ENCODE measurements around the gene FBLN2. TPM values are rescaled to one million over a fixed set of nuclear protein-coding genes. Genes with fewer than 3 reads are reported as not detected.

The FBLN2 gene
- polyA plus RNA-seq, 1 experiment: 248 TPM

DNA sequence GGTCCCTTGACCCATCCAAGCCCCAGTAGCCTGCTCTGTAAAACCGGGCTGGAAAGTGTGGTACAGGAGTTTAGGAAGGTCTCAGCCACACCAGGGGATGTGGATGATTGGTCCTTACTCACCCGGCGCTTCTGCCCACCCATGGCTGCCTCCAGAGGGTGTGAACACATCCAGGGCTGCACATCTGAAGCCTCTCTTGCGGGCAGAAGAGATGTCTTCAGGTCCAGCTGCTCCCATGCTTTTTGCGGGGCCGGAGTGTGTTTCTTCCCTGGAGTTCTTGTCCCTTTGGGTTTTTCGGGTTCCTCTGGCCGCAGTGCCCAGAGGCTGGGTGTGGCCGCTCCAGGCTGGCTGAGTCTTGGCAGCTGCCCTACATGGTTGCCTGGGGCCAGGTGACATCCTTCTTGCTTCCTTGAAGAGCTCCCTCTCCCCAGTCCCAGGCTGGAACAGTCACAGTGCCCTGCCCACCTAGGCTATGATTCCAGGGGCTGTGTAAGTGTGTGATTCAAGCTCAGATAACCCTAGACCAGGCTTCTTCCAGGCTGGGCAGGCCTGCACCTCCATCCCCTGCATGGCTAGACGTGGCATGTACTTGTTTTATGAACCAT lies 34.9 kb upstream of the FBLN2 start:
- ChIA-PET POLR2A (interaction anchor here (0.6 kb wide), 1 partner anchor 356 kb away, joined by 3 read pairs; no protein-coding TSS in a partner anchor), CTCF (interaction anchor here (1.0 to 8.5 kb wide), 8 partner anchors 11 to 1034 kb away, joined by 3 to 46 read pairs (median 4); no protein-coding TSS in a partner anchor)
- no peaks in the 10 kb centered on the region for H3K36me3 ChIP-seq (ENCODE audit: control insufficient read depth, insufficient read depth, low read length)
- H3K4me3 ChIP-seq (ENCODE audit: low read depth, low read length): no peak overlapping the region
- DNase-seq (ENCODE audit: low read depth): no peak
- TF ChIP-seq, protein P1, sequence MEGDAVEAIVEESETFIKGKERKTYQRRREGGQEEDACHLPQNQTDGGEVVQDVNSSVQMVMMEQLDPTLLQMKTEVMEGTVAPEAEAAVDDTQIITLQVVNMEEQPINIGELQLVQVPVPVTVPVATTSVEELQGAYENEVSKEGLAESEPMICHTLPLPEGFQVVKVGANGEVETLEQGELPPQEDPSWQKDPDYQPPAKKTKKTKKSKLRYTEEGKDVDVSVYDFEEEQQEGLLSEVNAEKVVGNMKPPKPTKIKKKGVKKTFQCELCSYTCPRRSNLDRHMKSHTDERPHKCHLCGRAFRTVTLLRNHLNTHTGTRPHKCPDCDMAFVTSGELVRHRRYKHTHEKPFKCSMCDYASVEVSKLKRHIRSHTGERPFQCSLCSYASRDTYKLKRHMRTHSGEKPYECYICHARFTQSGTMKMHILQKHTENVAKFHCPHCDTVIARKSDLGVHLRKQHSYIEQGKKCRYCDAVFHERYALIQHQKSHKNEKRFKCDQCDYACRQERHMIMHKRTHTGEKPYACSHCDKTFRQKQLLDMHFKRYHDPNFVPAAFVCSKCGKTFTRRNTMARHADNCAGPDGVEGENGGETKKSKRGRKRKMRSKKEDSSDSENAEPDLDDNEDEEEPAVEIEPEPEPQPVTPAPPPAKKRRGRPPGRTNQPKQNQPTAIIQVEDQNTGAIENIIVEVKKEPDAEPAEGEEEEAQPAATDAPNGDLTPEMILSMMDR (IDR thresholded peaks at IDR 0.05; ENCODE audit: insufficient read depth, low read depth, low read length): no peak
- no peaks in the 10 kb centered on the region for H3K27me3 ChIP-seq (ENCODE audit: control insufficient read depth, insufficient read depth, low read length)

DNA sequence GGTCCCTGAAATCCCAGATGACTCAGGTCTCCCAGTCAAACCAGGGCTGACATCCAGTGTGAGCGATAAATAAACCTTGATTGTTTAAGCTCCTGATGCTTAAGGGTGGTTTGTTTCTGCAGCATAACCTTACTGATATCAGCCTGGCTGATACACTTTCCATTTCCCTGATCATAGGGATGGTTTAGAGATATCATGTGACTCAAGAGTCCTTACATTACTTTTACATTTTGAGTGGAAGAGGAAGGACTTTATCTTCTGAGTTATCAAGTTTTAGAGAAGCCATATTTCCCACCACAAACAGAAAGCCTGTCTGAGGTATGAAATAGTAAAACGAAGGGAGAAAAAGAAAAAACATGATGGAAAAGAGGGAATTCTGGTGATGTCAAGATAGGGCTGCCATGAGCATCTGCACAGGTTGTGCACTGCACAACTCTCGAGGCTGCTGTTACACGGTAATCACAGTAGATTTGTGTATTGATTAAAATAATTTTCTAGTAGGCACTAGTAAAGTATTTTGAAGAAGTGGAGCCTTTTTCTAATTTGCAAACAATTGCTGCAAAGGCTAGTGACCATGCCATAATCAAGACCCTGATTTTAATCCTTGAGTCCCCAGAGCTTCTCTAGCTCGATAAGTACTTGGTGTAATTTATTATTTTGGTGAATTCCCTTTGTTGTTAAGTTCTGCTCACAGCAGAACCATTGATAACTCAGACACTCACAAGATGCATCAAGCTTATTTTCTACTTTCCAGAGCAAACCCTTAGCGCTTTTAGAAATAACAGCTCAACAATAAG lies 34.1 kb upstream of the FBLN2 start:
- Histone ChIP-seq H3K27me3 (ENCODE audit: control insufficient read depth, insufficient read depth, low read length) (no peaks in the 10 kb centered on the region), H3K4me3 (ENCODE audit: low read depth, low read length) (no peak overlapping the region), H3K36me3 (ENCODE audit: control insufficient read depth, insufficient read depth, low read length) (no peaks in the 10 kb centered on the region)
- CTCF ChIA-PET: interaction anchor here (1.0 to 8.5 kb wide), 6 partner anchors 10 to 1033 kb away, joined by 3 to 46 read pairs (median 4); no protein-coding TSS in a partner anchor
- TF ChIP-seq, protein P1 (IDR thresholded peaks at IDR 0.05; ENCODE audit: insufficient read depth, low read depth, low read length): no peak
- POLR2A ChIA-PET: interaction anchor here (0.6 kb wide), 1 partner anchor 357 kb away, joined by 3 read pairs; no protein-coding TSS in a partner anchor
- DNase-seq (ENCODE audit: low read depth): no peak

DNA sequence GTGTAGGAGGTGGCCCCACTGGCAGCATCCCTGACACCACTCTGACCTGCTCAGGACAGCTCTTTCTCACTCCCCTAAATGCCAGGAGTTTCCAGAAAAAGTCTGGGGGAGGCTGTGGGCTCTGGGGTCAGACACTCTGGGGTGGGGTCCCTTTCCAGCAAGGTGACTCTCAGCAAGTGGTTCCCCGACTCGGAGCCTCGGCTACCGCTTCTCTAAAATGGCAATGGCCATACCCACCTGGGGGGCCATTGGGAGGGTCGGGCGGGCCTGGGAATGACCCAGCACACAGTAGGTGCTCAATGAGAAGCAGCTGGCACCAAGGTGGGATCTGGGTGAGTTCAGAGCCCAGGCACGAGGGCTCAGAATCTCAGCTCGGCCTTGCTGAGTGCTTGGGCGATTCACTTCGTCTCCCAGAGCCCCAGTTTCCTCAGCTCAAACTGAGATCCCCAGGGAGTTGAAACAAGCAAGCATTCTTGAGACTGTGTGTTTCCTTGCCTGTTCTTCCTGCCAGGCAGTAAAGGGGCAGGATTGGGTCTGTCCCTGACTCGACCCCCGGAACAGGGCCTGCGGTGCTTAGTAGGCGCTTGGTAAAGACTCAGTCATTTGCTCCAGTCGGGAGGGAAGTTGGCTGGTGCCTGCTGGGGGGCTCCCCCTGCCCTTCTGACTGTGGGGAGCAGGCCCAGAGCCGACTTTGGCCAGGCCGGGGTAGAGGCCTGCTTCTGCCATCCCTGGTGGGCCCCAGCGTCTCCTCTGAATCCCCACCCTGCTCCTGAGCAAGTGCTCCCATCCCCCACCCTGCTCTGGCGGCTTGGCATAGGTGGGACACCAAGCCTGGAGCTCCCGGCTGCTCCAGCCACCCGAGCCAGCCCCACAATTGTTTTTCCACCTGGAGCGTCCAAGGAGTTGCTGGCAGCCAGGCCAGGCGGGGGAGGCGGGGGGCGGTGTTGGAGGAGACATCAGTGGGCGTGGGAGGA lies 32.9 kb upstream of the FBLN2 start:
- CTCF ChIA-PET: interaction anchor here (0.9 to 1.8 kb wide), 4 partner anchors 10 to 133 kb away, joined by 3 to 4 read pairs (median 4); no protein-coding TSS in a partner anchor
- POLR2A ChIA-PET: no interaction called here
- Histone ChIP-seq H3K4me3 (ENCODE audit: low read depth, low read length) (no peak overlapping the region), H3K36me3 (ENCODE audit: control insufficient read depth, insufficient read depth, low read length) (no peaks in the 10 kb centered on the region), H3K27me3 (ENCODE audit: control insufficient read depth, insufficient read depth, low read length) (no peaks in the 10 kb centered on the region)
- TF ChIP-seq, protein P1 (IDR thresholded peaks at IDR 0.05; ENCODE audit: insufficient read depth, low read depth, low read length): no peak
- DNase-seq (ENCODE audit: low read depth): no peak

DNA sequence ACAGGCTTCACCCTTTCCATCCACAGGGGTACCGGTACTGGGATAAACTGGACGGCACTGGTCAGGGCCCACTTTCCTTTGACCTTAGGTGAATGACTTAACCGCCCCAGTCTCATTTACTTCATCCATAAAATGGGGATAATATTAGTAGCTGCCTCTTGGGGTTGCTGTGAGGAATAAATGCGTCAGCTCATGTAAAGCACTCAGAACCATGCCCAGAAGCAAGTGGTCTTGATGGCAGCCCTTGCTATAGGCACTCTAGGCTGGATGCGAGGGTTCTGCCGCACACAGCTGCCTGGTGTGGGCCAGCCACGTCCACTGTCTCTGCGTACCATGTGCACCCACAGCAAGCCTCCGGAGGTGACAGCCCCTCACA lies 32.2 kb upstream of the FBLN2 start:
- ChIA-PET POLR2A (no interaction called here), CTCF (interaction anchor here (0.9 to 1.1 kb wide), 2 partner anchors 9 to 133 kb away, joined by 3 to 4 read pairs; no protein-coding TSS in a partner anchor)
- Histone ChIP-seq H3K27me3 (ENCODE audit: control insufficient read depth, insufficient read depth, low read length) (no peaks in the 10 kb centered on the region), H3K4me3 (ENCODE audit: low read depth, low read length) (no peak overlapping the region), H3K36me3 (ENCODE audit: control insufficient read depth, insufficient read depth, low read length) (no peaks in the 10 kb centered on the region)
- TF ChIP-seq, protein P1 (IDR thresholded peaks at IDR 0.05; ENCODE audit: insufficient read depth, low read depth, low read length): no peak
- no peak for DNase-seq (ENCODE audit: low read depth)
